ENCODE measurements around the gene NSDHL.

Gene NSDHL

DNA sequence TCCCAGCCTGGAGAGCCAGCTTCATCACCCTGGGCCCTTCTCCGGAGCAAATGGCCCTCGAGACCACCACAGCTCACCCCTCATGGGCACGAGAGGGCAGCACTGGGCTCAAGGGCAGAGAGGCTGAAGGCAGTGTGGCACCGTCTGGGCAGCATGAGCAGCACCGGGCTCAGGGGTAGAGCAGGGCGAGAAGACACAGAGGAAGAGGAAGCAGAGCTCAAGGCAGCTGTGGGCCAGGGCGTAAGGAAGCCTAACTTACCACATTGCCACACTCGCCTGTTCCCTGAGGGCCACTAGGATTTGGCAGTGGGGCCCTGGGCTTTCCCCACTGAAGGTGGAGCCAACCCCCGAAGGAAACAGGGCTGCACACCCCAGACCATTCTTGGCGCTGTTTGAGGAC lies 82.5 kb downstream of the NSDHL start:
- Mint-ChIP-seq H3K4me3 (no peak overlapping the region), H3K9me3 (no peaks in the 10 kb centered on the region), H3K4me1 (no peaks in the 10 kb centered on the region), H3K36me3 (ENCODE audit: insufficient read depth) (peaks cover 2% of the 10 kb centered on the region), H3K27ac (ENCODE audit: low read depth) (no peak overlapping the region), H3K27me3 (no peaks in the 10 kb centered on the region)
- DNase-seq (ENCODE audit: low spot score in 2 of 2) = no peak
- no peak for ATAC-seq (replicated peaks; ENCODE audit: extremely low read depth, poor library complexity, severe bottlenecking)

DNA sequence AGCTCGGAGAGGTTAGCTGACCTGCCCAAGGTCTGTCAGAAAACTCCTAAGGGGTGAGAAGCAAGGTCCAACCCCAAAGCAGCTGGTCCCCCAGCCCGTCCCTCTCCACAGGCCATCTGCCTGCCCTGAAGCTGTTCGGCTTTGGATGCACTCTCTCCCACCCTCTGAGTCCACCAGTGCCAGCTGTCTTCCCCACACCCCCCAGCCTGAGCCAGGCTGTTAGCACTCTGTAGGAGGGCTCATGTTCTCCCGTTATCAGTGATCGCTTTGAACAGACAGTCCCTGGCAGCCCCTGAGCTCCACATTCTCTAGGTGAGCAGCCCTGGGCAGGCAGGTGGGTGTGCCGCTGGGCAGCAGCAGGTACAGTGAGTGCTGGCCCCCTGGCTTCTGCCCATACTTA lies 83.0 kb downstream of the NSDHL start:
- no peak for DNase-seq (ENCODE audit: low spot score in 2 of 2)
- Mint-ChIP-seq H3K27me3 (no peaks in the 10 kb centered on the region), H3K36me3 (ENCODE audit: insufficient read depth) (peaks cover 2% of the 10 kb centered on the region), H3K4me3 (no peak overlapping the region), H3K9me3 (no peaks in the 10 kb centered on the region), H3K27ac (ENCODE audit: low read depth) (no peak overlapping the region), H3K4me1 (no peaks in the 10 kb centered on the region)
- ATAC-seq (replicated peaks; ENCODE audit: extremely low read depth, poor library complexity, severe bottlenecking) = no peak

DNA sequence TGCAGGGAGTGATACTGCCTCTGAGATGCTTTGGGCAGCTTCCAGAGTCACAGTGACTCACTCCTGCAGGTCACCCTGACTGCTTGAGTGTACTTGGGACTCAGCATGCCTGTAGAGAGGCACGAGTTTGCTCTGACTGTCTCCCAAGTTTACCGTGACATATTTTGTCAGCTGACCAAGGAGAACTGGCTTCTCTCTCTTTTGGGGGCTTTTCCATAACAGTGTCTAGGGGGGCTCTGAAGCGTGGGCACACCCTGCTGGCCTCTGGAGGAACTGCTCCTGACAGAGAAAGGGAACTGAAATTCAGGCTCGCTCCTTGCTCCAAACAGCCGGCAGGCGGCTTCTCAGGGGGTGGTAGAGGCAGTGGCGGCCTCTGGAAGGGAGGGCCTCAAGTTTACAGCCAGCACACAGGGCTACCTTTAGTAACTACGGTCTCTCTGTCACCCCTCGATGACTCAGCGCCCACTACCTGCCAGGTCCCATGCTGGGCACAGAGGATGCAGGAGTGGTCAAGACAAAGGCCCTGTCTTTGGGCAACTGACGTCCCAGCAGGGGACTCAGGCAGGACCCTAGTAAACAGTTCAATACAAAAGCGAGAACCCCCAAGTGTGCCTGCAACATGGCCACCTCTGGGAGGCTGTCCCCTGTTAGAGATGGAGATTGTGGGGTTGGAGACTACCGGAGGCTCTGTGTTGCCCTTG lies 84.8 kb downstream of the NSDHL start:
- Mint-ChIP-seq H3K27ac (ENCODE audit: low read depth) (no peak overlapping the region), H3K4me3 (no peak overlapping the region), H3K9me3 (no peaks in the 10 kb centered on the region), H3K4me1 (no peaks in the 10 kb centered on the region), H3K36me3 (ENCODE audit: insufficient read depth) (peaks cover 2% of the 10 kb centered on the region), H3K27me3 (no peaks in the 10 kb centered on the region)
- no peak for DNase-seq (ENCODE audit: low spot score in 2 of 2)
- no peak for ATAC-seq (replicated peaks; ENCODE audit: extremely low read depth, poor library complexity, severe bottlenecking)

DNA sequence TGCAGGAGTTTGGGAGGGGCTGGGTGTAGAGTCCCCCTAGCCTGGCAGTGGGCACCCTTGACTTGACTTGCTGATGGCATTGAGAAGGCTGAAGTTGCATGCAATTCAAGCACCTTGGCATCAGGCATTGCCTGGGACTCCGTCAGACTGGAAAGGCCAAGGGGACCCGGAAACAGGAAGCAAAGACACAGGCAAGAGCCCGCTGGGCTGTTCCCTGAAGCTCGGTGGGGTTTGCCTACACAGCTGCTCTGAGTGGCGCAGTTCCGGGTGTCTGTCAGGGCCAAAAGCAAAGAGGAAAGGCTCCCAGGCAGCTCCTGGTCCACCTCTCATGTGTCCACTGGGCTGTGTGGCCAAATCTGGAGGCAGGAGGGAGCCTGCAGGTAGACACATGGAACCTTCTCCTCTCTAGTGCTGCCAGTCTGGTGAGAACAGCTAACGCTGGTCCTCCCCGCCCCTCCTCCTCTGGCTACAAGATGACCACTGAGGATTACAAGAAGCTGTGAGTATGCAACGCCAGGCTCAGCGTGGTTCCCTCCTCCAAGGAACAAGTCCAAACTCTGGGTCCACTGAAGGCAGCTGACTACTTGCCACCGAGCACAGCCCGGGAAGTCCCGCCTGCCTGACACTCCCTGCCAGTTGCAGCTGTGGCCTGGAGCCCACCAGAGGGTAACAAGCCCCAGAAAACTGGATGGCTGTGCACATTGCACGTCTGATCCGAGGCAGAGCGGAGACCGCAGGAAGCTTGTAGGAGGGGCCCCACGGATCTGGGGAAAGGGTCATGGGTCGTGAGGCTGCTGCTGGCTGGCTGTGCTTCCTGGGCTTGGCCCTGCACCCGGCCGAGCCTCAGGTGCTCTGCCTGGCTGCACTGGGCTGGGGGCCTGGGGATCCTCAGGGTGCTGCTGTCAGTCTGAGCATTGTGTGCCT lies 87.1 kb downstream of the NSDHL start:
- ATAC-seq (replicated peaks; ENCODE audit: extremely low read depth, poor library complexity, severe bottlenecking) (no peak), DNase-seq (ENCODE audit: low spot score in 2 of 2) (no peak)
- H3K27ac Mint-ChIP-seq (ENCODE audit: low read depth) = no peak overlapping the region
- no peak overlapping the region for H3K4me3 Mint-ChIP-seq
- no peaks in the 10 kb centered on the region for H3K27me3 Mint-ChIP-seq
- H3K9me3 Mint-ChIP-seq = no peaks in the 10 kb centered on the region
- peaks cover 2% of the 10 kb centered on the region for H3K36me3 Mint-ChIP-seq (ENCODE audit: insufficient read depth)
- no peaks in the 10 kb centered on the region for H3K4me1 Mint-ChIP-seq

DNA sequence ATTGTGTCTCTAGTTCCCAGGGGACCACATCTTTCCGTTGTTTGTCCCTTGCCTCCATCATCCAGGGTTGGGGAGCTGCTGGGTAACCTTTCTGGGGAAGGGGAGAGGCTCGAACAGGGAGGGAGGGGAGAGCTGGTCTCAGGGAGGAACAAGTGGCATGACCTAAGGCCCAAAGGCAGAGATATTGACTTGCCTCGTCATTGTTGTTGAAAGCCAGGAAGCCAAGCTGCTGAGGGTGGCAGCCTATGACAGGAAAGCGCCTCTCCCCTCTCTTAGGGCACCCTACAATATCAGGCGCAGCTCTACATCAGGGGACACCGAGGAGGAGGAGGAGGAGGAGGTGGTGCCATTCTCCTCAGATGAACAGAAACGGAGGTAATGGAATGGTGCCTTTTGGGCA lies 87.8 kb downstream of the NSDHL start:
- no peak for DNase-seq (ENCODE audit: low spot score in 2 of 2)
- Mint-ChIP-seq H3K27me3 (no peaks in the 10 kb centered on the region), H3K4me1 (peaks cover 5% of the 10 kb centered on the region), H3K27ac (ENCODE audit: low read depth) (no peak overlapping the region), H3K4me3 (no peak overlapping the region), H3K9me3 (no peaks in the 10 kb centered on the region), H3K36me3 (ENCODE audit: insufficient read depth) (no peaks in the 10 kb centered on the region)
- ATAC-seq (replicated peaks; ENCODE audit: extremely low read depth, poor library complexity, severe bottlenecking) = no peak

Measured in central memory CD8-positive, alpha-beta T cell (primary cell).